ENCODE data around the gene REPIN1.

DNA sequence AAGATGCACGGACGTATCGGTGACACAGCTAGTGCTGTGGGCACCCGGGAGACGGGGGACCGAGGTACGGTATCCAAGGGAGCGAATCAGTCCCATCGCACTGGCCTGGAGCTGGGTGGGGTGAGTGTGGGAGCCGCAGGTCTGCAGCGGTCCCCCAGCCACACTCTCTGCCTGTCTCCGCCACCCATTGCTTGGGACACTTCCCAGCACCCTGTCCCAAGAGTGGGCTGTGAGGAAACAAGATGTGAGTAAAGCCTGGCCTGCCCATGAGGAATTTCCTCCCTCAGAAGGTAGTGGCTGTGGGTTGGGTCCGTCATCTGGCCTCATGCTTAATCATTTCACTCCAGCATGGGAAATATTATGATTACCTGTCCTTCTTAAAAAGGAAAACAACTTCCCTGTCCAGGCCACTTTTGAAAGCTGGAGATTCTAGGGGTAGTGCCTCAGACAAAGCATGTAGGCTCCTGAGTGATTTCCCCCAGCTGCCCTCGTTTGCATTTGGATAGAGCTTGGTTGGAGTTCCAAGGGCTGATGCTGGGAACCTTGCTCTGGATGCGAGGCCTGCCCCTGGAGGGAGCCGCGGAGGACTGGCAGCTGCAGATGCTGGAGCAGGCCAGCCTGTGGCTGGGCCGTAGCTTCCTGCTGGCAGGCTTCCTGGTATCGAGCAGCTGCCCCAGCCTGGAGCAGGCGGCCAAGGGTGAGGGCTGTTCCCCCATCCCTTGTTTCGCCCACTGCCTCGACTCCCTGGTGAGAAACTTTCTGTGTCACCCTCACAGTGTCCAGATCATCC lies 39.1 kb upstream of the REPIN1 start:
- no peak for TF ChIP-seq EZH2 (IDR thresholded peaks at IDR 0.05; ENCODE audit: borderline replicate concordance, low read depth, low read length, poor library complexity, severe bottlenecking)
- TF ChIP-seq, protein P1, sequence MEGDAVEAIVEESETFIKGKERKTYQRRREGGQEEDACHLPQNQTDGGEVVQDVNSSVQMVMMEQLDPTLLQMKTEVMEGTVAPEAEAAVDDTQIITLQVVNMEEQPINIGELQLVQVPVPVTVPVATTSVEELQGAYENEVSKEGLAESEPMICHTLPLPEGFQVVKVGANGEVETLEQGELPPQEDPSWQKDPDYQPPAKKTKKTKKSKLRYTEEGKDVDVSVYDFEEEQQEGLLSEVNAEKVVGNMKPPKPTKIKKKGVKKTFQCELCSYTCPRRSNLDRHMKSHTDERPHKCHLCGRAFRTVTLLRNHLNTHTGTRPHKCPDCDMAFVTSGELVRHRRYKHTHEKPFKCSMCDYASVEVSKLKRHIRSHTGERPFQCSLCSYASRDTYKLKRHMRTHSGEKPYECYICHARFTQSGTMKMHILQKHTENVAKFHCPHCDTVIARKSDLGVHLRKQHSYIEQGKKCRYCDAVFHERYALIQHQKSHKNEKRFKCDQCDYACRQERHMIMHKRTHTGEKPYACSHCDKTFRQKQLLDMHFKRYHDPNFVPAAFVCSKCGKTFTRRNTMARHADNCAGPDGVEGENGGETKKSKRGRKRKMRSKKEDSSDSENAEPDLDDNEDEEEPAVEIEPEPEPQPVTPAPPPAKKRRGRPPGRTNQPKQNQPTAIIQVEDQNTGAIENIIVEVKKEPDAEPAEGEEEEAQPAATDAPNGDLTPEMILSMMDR (conservative IDR thresholded peaks at IDR 0.05; ENCODE audit: low read depth, low read length) = no peak

Data from A673 (cell line).